ENCODE results near the gene MRPL3.

The MRPL3 gene

GRCh38 chr3:131502530-131503319, at the start of gene MRPL3:
Gene MRPL3 (minus strand): TSS chr3:131502971. CDS start chr3:131502821, 150 bp downstream.
- peak; percentile 92 for DNase-seq

GRCh38 chr3:131551761-131552160, 49.0 kb upstream of the MRPL3 start:
- DNase-seq: no peak

GRCh38 chr3:131550562-131551465, 48.0 kb upstream of the MRPL3 start:
- no peak for DNase-seq

- peak; percentile 34 for DNase-seq
These were observed 46.6 kb upstream of the MRPL3 start for GRCh38 chr3:131549340-131549739.

GRCh38 chr3:131547585-131547984, 44.8 kb upstream of the MRPL3 start:
- DNase-seq: no peak

- DNase-seq: no peak
These were observed 43.7 kb upstream of the MRPL3 start for GRCh38 chr3:131546441-131546840.

- no peak for DNase-seq
These were observed 41.8 kb upstream of the MRPL3 start for GRCh38 chr3:131544557-131544956.

- no peak for DNase-seq
These were observed 40.9 kb upstream of the MRPL3 start for GRCh38 chr3:131543714-131544113.

- DNase-seq: no peak
These were observed 38.5 kb upstream of the MRPL3 start for GRCh38 chr3:131541288-131541687.

GRCh38 chr3:131540821-131541220, 38.0 kb upstream of the MRPL3 start:
- no peak for DNase-seq

GRCh38 chr3:131540143-131540542, 37.4 kb upstream of the MRPL3 start:
- DNase-seq: no peak

- no peak for DNase-seq
These were observed 36.2 kb upstream of the MRPL3 start for GRCh38 chr3:131538968-131539367.

- no peak for DNase-seq
These were observed 34.8 kb upstream of the MRPL3 start for GRCh38 chr3:131537531-131537930.

GRCh38 chr3:131535596-131535995, 32.8 kb upstream of the MRPL3 start:
- DNase-seq: no peak

- DNase-seq: no peak
These were observed 32.4 kb upstream of the MRPL3 start for GRCh38 chr3:131535131-131535530.

GRCh38 chr3:131532645-131533044, 29.9 kb upstream of the MRPL3 start:
- DNase-seq: no peak

- no peak for DNase-seq
These were observed 28.1 kb upstream of the MRPL3 start for GRCh38 chr3:131530843-131531242.

- DNase-seq: no peak
These were observed 27.6 kb upstream of the MRPL3 start for GRCh38 chr3:131530388-131530787.

GRCh38 chr3:131526801-131527347, 24.1 kb upstream of the MRPL3 start:
- DNase-seq: peak; percentile 80

- DNase-seq: no peak
These were observed 15.9 kb upstream of the MRPL3 start for GRCh38 chr3:131518680-131519079.

GRCh38 chr3:131505421-131505820, 2.6 kb upstream of the MRPL3 start:
- DNase-seq: peak; percentile 19

- DNase-seq: no peak
These were observed 507 bp upstream of the MRPL3 start for GRCh38 chr3:131503320-131503635.

GRCh38 chr3:131501949-131502348, 822 bp downstream of the MRPL3 start:
- no peak for DNase-seq

- DNase-seq: peak; percentile 34
These were observed 8.1 kb downstream of the MRPL3 start for GRCh38 chr3:131494706-131495105.
